Ishikawa (cell line): Measurements from ENCODE around the gene CATSPER3.

Experiments
- CEBPB ChIP-seq: IDR thresholded peaks from 2 replicates; pipeline ENCODE4 v1.6.1; 2012
- CREB1 ChIP-seq: IDR thresholded peaks from 2 replicates; pipeline ENCODE4 v1.6.1; 2012; ENCODE audit warnings: low read depth
- EGR1 ChIP-seq: IDR thresholded peaks from 2 replicates; pipeline ENCODE4 v1.6.1; 2012
- EP300 ChIP-seq: IDR thresholded peaks from 2 replicates; pipeline ENCODE4 v1.6.1; 2012; ENCODE audit warnings: borderline replicate concordance
- FOXM1 ChIP-seq: IDR thresholded peaks from 2 replicates; pipeline ENCODE4 v1.6.1; 2012; ENCODE audit warnings: low read depth, borderline replicate concordance
- MAX ChIP-seq: IDR thresholded peaks from 2 replicates; pipeline ENCODE4 v1.6.1; 2012
- NFIC ChIP-seq: IDR thresholded peaks from 2 replicates; pipeline ENCODE4 v1.6.1; 2012
- RAD21 ChIP-seq: IDR thresholded peaks from 2 replicates; pipeline ENCODE4 v1.6.1; 2012; ENCODE audit warnings: low read depth
- REST ChIP-seq: IDR thresholded peaks from 2 replicates; pipeline ENCODE4 v1.6.1; 2012; ENCODE audit warnings: low read depth, mild to moderate bottlenecking
- TAF1 ChIP-seq: IDR thresholded peaks from 2 replicates; pipeline ENCODE4 v1.6.1; 2012; ENCODE audit warnings: low read depth, mild to moderate bottlenecking
- TCF12 ChIP-seq: IDR thresholded peaks from 2 replicates; pipeline ENCODE4 v1.6.1; 2012; ENCODE audit warnings: low read depth
- TEAD4 ChIP-seq: IDR thresholded peaks from 2 replicates; pipeline ENCODE4 v1.6.1; 2012
- YY1 ChIP-seq: IDR thresholded peaks from 2 replicates; pipeline ENCODE4 v1.6.1; 2012; ENCODE audit warnings: low read depth
- ZBTB7A ChIP-seq: IDR thresholded peaks from 2 replicates; pipeline ENCODE4 v1.6.1; 2012; ENCODE audit warnings: low read depth
- TF ChIP-seq, protein P1 (sequence below): IDR thresholded peaks from 2 replicates; pipeline ENCODE4 v1.6.1; 2012

CATSPER3 gene

DNA sequence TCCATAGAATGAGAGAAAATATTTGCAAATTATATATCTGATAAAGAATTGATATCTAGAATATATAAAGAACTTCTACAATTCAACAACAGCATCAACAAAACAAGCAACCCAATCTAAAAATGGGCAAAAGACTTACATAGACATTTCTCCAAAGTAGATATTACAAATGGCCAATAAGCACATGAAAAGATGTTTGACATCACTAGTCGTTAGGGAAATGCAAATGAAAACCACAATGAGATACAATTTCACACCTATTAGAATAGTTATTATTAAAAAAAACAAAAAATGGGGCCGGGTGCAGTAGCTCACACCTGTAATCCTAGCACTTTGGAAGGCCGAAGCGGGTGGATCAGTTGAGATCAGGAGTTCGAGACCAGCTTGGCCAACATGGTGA lies 24.4 kb downstream of the CATSPER3 start:
- TF ChIP-seq TCF12 = no peak
- TF ChIP-seq NFIC = no peak
- no peak for TF ChIP-seq CREB1

- TF ChIP-seq ZBTB7A (no peak), TCF12 (no peak), NFIC (no peak), TAF1 (no peak), MAX (no peak)
- TF ChIP-seq, protein P1, sequence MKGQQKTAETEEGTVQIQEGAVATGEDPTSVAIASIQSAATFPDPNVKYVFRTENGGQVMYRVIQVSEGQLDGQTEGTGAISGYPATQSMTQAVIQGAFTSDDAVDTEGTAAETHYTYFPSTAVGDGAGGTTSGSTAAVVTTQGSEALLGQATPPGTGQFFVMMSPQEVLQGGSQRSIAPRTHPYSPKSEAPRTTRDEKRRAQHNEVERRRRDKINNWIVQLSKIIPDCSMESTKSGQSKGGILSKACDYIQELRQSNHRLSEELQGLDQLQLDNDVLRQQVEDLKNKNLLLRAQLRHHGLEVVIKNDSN = no peak
Measured at GRCh38 chr5:134993161-134993560, 25.5 kb downstream of the CATSPER3 start.

GRCh38 chr5:134994560-134995156 lies 27.0 kb downstream of the CATSPER3 start:
- no peak for TF ChIP-seq ZBTB7A
- TF ChIP-seq EP300 = no peak
- no peak for TF ChIP-seq REST
- no peak for TF ChIP-seq CREB1
- no peak for TF ChIP-seq TCF12
- no peak for TF ChIP-seq TAF1
- no peak for TF ChIP-seq TEAD4
- TF ChIP-seq YY1 = no peak
- TF ChIP-seq RAD21 = no peak
- TF ChIP-seq EGR1 = no peak
- no peak for TF ChIP-seq CEBPB
- TF ChIP-seq, protein P1 = no peak
- no peak for TF ChIP-seq FOXM1
- TF ChIP-seq NFIC = no peak
- no peak for TF ChIP-seq MAX

- no peak for TF ChIP-seq YY1
- TF ChIP-seq FOXM1 = no peak
- no peak for TF ChIP-seq TCF12
- TF ChIP-seq EP300 = no peak
- TF ChIP-seq NFIC = no peak
- TF ChIP-seq, protein P1 = no peak
- no peak for TF ChIP-seq TEAD4
- no peak for TF ChIP-seq MAX
- no peak for TF ChIP-seq REST
- no peak for TF ChIP-seq EGR1
- no peak for TF ChIP-seq RAD21
- TF ChIP-seq TAF1 = no peak
- TF ChIP-seq ZBTB7A = no peak
- no peak for TF ChIP-seq CREB1
- TF ChIP-seq CEBPB = no peak
Measured at GRCh38 chr5:134995850-134996402, 28.2 kb downstream of the CATSPER3 start.

DNA sequence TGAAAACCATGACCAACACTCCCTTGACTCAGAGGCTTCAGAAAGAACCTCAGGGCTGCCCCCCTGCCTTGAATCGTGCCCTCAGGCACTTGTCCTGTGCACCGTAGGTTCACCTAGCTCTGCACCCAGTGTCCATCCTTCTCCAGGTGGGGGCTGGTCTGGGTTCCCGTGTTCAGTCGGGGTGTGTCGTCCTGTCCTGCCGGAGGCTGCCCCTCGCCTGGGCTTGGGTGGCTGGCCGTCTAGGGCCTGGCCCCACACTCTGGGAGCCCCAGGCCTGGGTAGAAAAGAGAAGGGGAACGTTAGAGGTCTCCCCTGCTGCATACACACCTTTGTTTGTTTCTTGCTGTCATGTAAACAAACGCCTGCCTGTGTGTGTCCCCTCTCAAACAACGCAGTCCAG lies 29.3 kb downstream of the CATSPER3 start:
- no peak for TF ChIP-seq TAF1
- TF ChIP-seq YY1 = no peak
- no peak for TF ChIP-seq NFIC
